K562 (cell line): ENCODE results near the gene WAS. TPM values are rescaled to one million over a fixed set of nuclear protein-coding genes. Genes with fewer than 3 reads are reported as not detected.

Source experiments
- ARHGAP35 ChIP-seq: fragments of 450-650 bp; IDR thresholded peaks from 2 replicates; pipeline ENCODE4 v1.6.1; 2018; ENCODE audit not compliant: partially characterized antibody
- EGR1 ChIP-seq: fragments of 450-650 bp; conservative IDR thresholded peaks from 2 replicates; pipeline ENCODE4 v1.6.1; 2017; ENCODE audit warnings: mild to moderate bottlenecking
- ETS1 ChIP-seq: conservative IDR thresholded peaks from 2 replicates; pipeline ENCODE4 v1.6.1; 2011; ENCODE audit warnings: low read depth, mild to moderate bottlenecking, low read length; ENCODE audit not compliant: control insufficient read depth
- FOXO4 ChIP-seq: fragments of 450-650 bp; formaldehyde crosslinking; IDR thresholded peaks from 2 replicates; pipeline ENCODE4 v1.4.0; 2020; ENCODE audit warnings: mild to moderate bottlenecking, moderate library complexity
- HDAC1 ChIP-seq, 2 experiments: fragments of 450-650 bp; IDR thresholded peaks; 2 replicates each; pipeline ENCODE4 v1.6.1; 2016 to 2017; ENCODE audit warnings: inconsistent platforms in 1 of 2, mild to moderate bottlenecking in 1 of 2, moderate library complexity in 1 of 2
- MEF2D ChIP-seq: conservative IDR thresholded peaks from 2 replicates; pipeline ENCODE4 v1.6.1; 2016; ENCODE audit warnings: low read depth, missing genetic modification characterization, missing compliant biosample characterization
- MIER1 ChIP-seq: fragments of 450-650 bp; IDR thresholded peaks from 2 replicates; pipeline ENCODE4 v1.6.1; 2016; ENCODE audit warnings: antibody characterized with exemption, mild to moderate bottlenecking, low read depth
- MXD1 ChIP-seq: fragments of 250-450 bp; sonication (Bioruptor Pico); IDR thresholded peaks from 2 replicates; pipeline ENCODE4 v1.8.0; 2021; ENCODE audit warnings: borderline replicate concordance, mild to moderate bottlenecking, moderate library complexity; ENCODE audit not compliant: poor library complexity, severe bottlenecking
- ZBTB1 ChIP-seq: sonication (generic); formaldehyde crosslinking; IDR thresholded peaks from 2 replicates; pipeline ENCODE4 v1.8.1; 2023; ENCODE audit warnings: missing genetic modification reagents, low read depth, mild to moderate bottlenecking, borderline replicate concordance
- ZNF197 ChIP-seq: fragments of 200-800 bp; sonication (Bioruptor generic); IDR thresholded peaks from 2 replicates; pipeline ENCODE4 v1.6.1; 2016; ENCODE audit warnings: low read depth, missing genetic modification characterization, missing compliant biosample characterization
- polyA plus RNA-seq, 8 experiments: library from polyadenylated mRNA; depleted of rRNA in 4 of 8; stranded (reverse) in 5 of 8; unstranded in 3 of 8; fragments of >200 nt; fragmentation: Nextera tagmentation in 2 of 8; fragmentation: Illumina TruSeq in 1 of 8; extraction: Ambion mirVana in 2 of 8; extraction: Trizol in 1 of 8; gene quantifications; 2 replicates each; pipeline versions ENCODE4 v1.2.1 to v1.2.3, GENCODE V29; 2011 to 2014; ENCODE audit warnings: inconsistent platforms in 1 of 8, missing spikeins in 1 of 8
- total RNA-seq, 7 experiments: library from RNA; depleted of rRNA in 6 of 7; stranded (reverse); fragments of >200 nt in 6 of 7; fragmentation: Illumina TruSeq in 2 of 7; extraction: Trizol in 2 of 7; gene quantifications; 2 replicates each; pipeline versions ENCODE4 v1.2.1 to v1.2.3, GENCODE V29; 2011 to 2021; ENCODE audit warnings: low replicate concordance in 1 of 7

Gene WAS
- total and polyA plus RNA-seq, 9 of the 15 experiments (the other 6 are each of a cell fraction or from before 2014, with no cell fraction given) = 0.11 to 16.1 (median 3.8) TPM

- TF ChIP-seq ZBTB1 (CRISPR knock-in tag) (no peak), MEF2D (tag) (no peak), MXD1 (CRISPR knock-in tag) (no peak), HDAC1 (IDR thresholded peaks at IDR 0.05) (no peak), ARHGAP35 (no peak), EGR1 (no peak), ETS1 (no peak), MIER1 (no peak), FOXO4 (CRISPR knock-in tag) (no peak), ZNF197 (no peak)
Measured at GRCh38 chrX:48721916-48722315, 38.3 kb downstream of the WAS start (continued).
